HepG2 (cell line): ENCODE data around the gene TDRD9. TPM values are rescaled to one million over a fixed set of nuclear protein-coding genes. Genes with fewer than 3 reads are reported as not detected.

Experiments
- ATAC-seq: fragments of 200-7000 bp; cut with Tn5 transposase; 3 replicates; pipeline ENCODE4 v1.9.1; 2020; ENCODE audit warnings: mild to moderate bottlenecking, moderate library complexity
- BruUV-seq: library from RNA; stranded (reverse); fragments of 400-500 nt; replicated peaks from 2 replicates; lab custom pipeline; 2021; lab: Mats Ljungman, UMichigan
- CTCF ChIA-PET: fragments of 300-600 bp; formaldehyde crosslinking; extraction: SDS; loops from one replicate; lab custom pipeline; 2021; ENCODE audit warnings: low total read pairs, inconsistent platforms, low intra/inter-chr PET ratio; lab: Yijun Ruan, JAX
- POLR2A ChIA-PET: fragments of 350-600 bp; sonication (Branson Sonifier 250); formaldehyde crosslinking; loops from one replicate; lab custom pipeline; 2020; ENCODE audit warnings: antibody characterized with exemption, inconsistent platforms; lab: Yijun Ruan, JAX
- DNase-seq: peaks from one replicate; pipeline ENCODE4 v3.0.0-alpha.2; 2015; ENCODE audit warnings: low spot score
- FAIRE-seq: peaks from 3 replicates; lab custom pipeline; 2011; peaks lifted over from hg19 to GRCh38; lab: Jason Lieb, UNC
- H2AFZ ChIP-seq: one replicate; pipeline ENCODE4 v1.6.1; 2011; ENCODE audit warnings: low read length, inconsistent platforms
- H3K27ac ChIP-seq: fragments of 300-600 bp; 3 replicates; pipeline ENCODE4 v1.8.0; 2011; ENCODE audit warnings: mixed run types, mild to moderate bottlenecking, mixed read lengths, low read length, inconsistent platforms; ENCODE audit not compliant: insufficient read depth; ENCODE audit errors: extremely low read length
- H3K27me3 ChIP-seq, 2 experiments: fragments of 200-600 bp in 1 of 2; 2 replicates in 1 of 2; 3 replicates in 1 of 2; pipeline versions ENCODE4 v1.6.0 to v1.8.0; 2011; ENCODE audit warnings: low read length in 2 of 2, mild to moderate bottlenecking in 2 of 2, moderate library complexity in 2 of 2, inconsistent platforms in 1 of 2; ENCODE audit not compliant: insufficient read depth in 2 of 2, control insufficient read depth in 1 of 2
- H3K36me3 ChIP-seq, 2 experiments: fragments of 200-600 bp in 1 of 2; replicated peaks in 1 of 2; 2 replicates in 1 of 2; 3 replicates in 1 of 2; pipeline versions ENCODE4 v1.5.1 to v1.8.0; 2011; ENCODE audit warnings: low read length in 2 of 2, inconsistent platforms in 1 of 2; ENCODE audit not compliant: insufficient read depth in 2 of 2, control insufficient read depth in 1 of 2
- H3K4me1 ChIP-seq: 2 replicates; pipeline ENCODE4 v1.5.1; 2012; ENCODE audit warnings: low read length, inconsistent platforms; ENCODE audit not compliant: insufficient read depth
- H3K4me2 ChIP-seq: 2 replicates; pipeline ENCODE4 v1.6.0; 2011; ENCODE audit warnings: low read depth, low read length, inconsistent platforms
- H3K4me3 ChIP-seq, 3 experiments: fragments of 200-600 bp in 1 of 3; sonication (generic), shearing (Covaris generic) in 1 of 3; replicated peaks in 1 of 3; 2 replicates each; pipeline ENCODE4 v1.5.1; 2011 to 2016; ENCODE audit warnings: low read length in 3 of 3, inconsistent platforms in 2 of 3, low read depth in 2 of 3, mild to moderate bottlenecking in 2 of 3, control low read depth in 1 of 3, mixed read lengths in 1 of 3; ENCODE audit not compliant: insufficient read depth in 1 of 3
- H3K79me2 ChIP-seq: one replicate; pipeline ENCODE4 v1.6.1; 2011; ENCODE audit warnings: low read length, inconsistent platforms; ENCODE audit not compliant: insufficient read depth
- H3K9ac ChIP-seq: 2 replicates; pipeline ENCODE4 v1.6.0; 2011; ENCODE audit warnings: mild to moderate bottlenecking, low read depth, low read length, inconsistent platforms; ENCODE audit not compliant: insufficient read depth
- H3K9me3 ChIP-seq: 2 replicates; pipeline ENCODE4 v1.5.1; 2012; ENCODE audit warnings: mild to moderate bottlenecking, low read length
- H4K20me1 ChIP-seq: 2 replicates; pipeline ENCODE4 v1.6.0; 2011; ENCODE audit warnings: inconsistent platforms, mild to moderate bottlenecking, low read length, moderate library complexity; ENCODE audit not compliant: insufficient read depth
- HCFC1 ChIP-seq: fragments of 150-350 bp; IDR thresholded peaks from 2 replicates; pipeline ENCODE4 v1.6.1; 2014; ENCODE audit warnings: low read depth, low read length
- KDM3A ChIP-seq: IDR thresholded peaks from 2 replicates; pipeline ENCODE4 v1.6.1; 2018; ENCODE audit warnings: low read depth, missing compliant biosample characterization
- NR2C2 ChIP-seq: sonication (generic); formaldehyde crosslinking; IDR thresholded peaks from 2 replicates; pipeline ENCODE4 v1.4.0; 2020; ENCODE audit warnings: missing genetic modification reagents, mild to moderate bottlenecking, moderate library complexity, borderline replicate concordance
- PCBP1 ChIP-seq: fragments of 200-400 bp; formaldehyde crosslinking; IDR thresholded peaks from 2 replicates; pipeline ENCODE4 v1.6.1; 2017; ENCODE audit warnings: mild to moderate bottlenecking, low read depth, low read length, borderline replicate concordance
- RBAK ChIP-seq: sonication (generic); formaldehyde crosslinking; IDR thresholded peaks from 2 replicates; pipeline ENCODE4 v1.5.1; 2020; ENCODE audit warnings: mild to moderate bottlenecking, missing genetic modification reagents
- REXO4 ChIP-seq: sonication (generic); formaldehyde crosslinking; IDR thresholded peaks from 2 replicates; pipeline ENCODE4 v1.8.0; 2022; ENCODE audit warnings: missing genetic modification reagents, mild to moderate bottlenecking, borderline replicate concordance
- SP1 ChIP-seq, 2 experiments: fragments of 450-650 bp in 1 of 2; sonication (generic) in 1 of 2; formaldehyde crosslinking in 1 of 2; IDR thresholded peaks; 2 replicates each; pipeline versions ENCODE4 v1.4.0 to v1.6.1; 2016 to 2020; ENCODE audit warnings: missing genetic modification reagents in 1 of 2
- TBX3 ChIP-seq: fragments of 450-650 bp; IDR thresholded peaks from 2 replicates; pipeline ENCODE4 v1.6.1; 2017; ENCODE audit warnings: antibody characterized with exemption, mild to moderate bottlenecking, inconsistent platforms, borderline replicate concordance
- ZBTB42 ChIP-seq: sonication (generic); formaldehyde crosslinking; IDR thresholded peaks from 2 replicates; pipeline ENCODE4 v1.5.0; 2020; ENCODE audit warnings: mild to moderate bottlenecking, missing genetic modification reagents
- ZNF274 ChIP-seq: sonication (generic); formaldehyde crosslinking; IDR thresholded peaks from 2 replicates; pipeline ENCODE4 v1.5.1; 2020; ENCODE audit warnings: mild to moderate bottlenecking, missing genetic modification reagents
- ZNF501 ChIP-seq: sonication (generic); formaldehyde crosslinking; IDR thresholded peaks from 2 replicates; pipeline ENCODE4 v1.5.1; 2020; ENCODE audit warnings: mild to moderate bottlenecking, moderate library complexity, missing genetic modification reagents
- ZNF75D ChIP-seq: sonication (generic); formaldehyde crosslinking; IDR thresholded peaks from 2 replicates; pipeline ENCODE4 v1.8.1; 2023; ENCODE audit warnings: missing genetic modification reagents, mild to moderate bottlenecking, borderline replicate concordance
- WGBS: methylation state at CpG from one replicate; pipeline ENCODE4 v1.1.6; 2017; ENCODE audit warnings: low lambda C conversion rate; 5-methylcytosine and 5-hydroxymethylcytosine counted together
- in situ Hi-C: cut with HindIII; loops from 2 replicates; pipeline ENCODE4 v1.10.0; 2017; ENCODE audit warnings: low pct_unique_long_range_greater_than_20kb; ENCODE audit not compliant: extremely low pct_ligation_motif_present
- intact Hi-C: fragments of 100-400 bp; cut with micrococcal nuclease; formaldehyde crosslinking; loops from one replicate; pipeline ENCODE4 v1.10.0; 2022; ENCODE audit not compliant: unreplicated experiment
- polyA plus RNA-seq, 8 experiments: library from polyadenylated mRNA; depleted of rRNA in 3 of 8; stranded (reverse) in 7 of 8; unstranded in 1 of 8; fragments of >200 nt; fragmentation: Illumina TruSeq in 4 of 8; extraction: Trizol in 4 of 8; gene quantifications; 2 replicates each; pipeline versions ENCODE4 v1.2.1 to v1.2.3, GENCODE V29; 2011 to 2016; ENCODE audit warnings: low read depth in 4 of 8, missing spikeins in 1 of 8, mixed read lengths in 1 of 8; ENCODE audit not compliant: insufficient read depth in 1 of 8
- total RNA-seq, 5 experiments: library from RNA; depleted of rRNA; stranded (reverse); fragments of >200 nt; fragmentation: Illumina TruSeq; extraction: Trizol; gene quantifications; 2 replicates each; pipeline ENCODE4 v1.2.3, GENCODE V29; 2016; ENCODE audit warnings: low read depth in 1 of 5
- TF ChIP-seq, protein P1 (sequence below): sonication (generic); formaldehyde crosslinking; IDR thresholded peaks from 2 replicates; pipeline ENCODE4 v1.9.0; 2022; ENCODE audit warnings: low read depth, missing genetic modification reagents
- TF ChIP-seq, protein P2 (sequence below): sonication (generic); formaldehyde crosslinking; IDR thresholded peaks from 2 replicates; pipeline ENCODE4 v1.4.0; 2020; ENCODE audit warnings: mild to moderate bottlenecking, missing genetic modification reagents
- TF ChIP-seq, protein P3 (sequence below): sonication (generic); formaldehyde crosslinking; IDR thresholded peaks from 2 replicates; pipeline ENCODE4 v1.5.0; 2020; ENCODE audit warnings: missing genetic modification reagents
- TF ChIP-seq, protein P4 (sequence below): sonication (generic); formaldehyde crosslinking; IDR thresholded peaks from 2 replicates; pipeline ENCODE4 v1.8.0; 2022; ENCODE audit warnings: missing genetic modification reagents, low read depth, mild to moderate bottlenecking, borderline replicate concordance

The TDRD9 gene
- total and polyA plus RNA-seq, 2 of the 13 experiments (the other 11 are each of a cell fraction or from before 2014, with no cell fraction given), result not detected

DNA sequence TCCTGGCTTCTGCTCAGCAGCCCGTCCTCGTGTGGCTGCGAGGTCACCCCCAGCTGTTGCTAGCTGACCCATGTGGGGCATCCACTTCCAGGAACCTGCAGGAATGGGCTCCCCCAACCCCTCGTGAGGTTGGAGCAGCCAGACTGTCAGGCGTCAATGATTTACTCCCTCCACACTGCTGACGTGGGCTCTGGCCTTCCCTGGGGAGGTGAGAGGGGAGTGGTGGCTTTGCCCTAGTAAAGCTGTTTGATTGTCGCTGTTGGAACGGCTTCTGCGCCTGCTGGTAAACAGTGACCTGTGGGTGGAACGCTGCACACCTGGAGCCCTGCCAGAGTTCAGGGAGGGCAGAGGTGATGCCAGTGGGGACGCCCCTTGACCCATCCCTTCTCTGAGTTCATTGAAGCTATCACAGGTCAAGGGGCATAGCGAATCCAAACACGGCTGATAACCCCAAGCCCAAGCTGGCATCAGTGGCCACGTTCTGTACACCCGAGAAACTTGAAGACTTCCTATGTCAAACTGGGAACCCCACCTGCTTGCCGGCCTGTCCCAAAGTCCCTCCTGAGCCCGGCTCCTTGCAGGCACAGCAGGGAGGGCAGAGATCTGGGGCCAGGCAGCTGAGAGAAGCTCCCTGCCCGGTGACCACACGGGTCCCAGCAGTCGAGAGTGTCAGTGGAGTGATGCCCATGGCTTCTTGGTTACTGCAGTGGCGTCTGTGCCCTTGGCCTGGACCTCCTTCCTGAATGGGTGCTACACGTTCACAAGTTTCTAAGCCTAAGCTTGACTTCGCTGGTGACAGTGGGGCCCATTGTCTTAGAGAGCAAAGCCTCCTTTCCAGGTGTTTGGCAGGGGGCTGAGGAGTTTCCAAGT lies 160.0 kb downstream of the TDRD9 start (continued):
- TF ChIP-seq NR2C2 (CRISPR knock-in tag), result peak; percentile 40; the same call in 1 of the 2 replicates
- TF ChIP-seq, protein P1, sequence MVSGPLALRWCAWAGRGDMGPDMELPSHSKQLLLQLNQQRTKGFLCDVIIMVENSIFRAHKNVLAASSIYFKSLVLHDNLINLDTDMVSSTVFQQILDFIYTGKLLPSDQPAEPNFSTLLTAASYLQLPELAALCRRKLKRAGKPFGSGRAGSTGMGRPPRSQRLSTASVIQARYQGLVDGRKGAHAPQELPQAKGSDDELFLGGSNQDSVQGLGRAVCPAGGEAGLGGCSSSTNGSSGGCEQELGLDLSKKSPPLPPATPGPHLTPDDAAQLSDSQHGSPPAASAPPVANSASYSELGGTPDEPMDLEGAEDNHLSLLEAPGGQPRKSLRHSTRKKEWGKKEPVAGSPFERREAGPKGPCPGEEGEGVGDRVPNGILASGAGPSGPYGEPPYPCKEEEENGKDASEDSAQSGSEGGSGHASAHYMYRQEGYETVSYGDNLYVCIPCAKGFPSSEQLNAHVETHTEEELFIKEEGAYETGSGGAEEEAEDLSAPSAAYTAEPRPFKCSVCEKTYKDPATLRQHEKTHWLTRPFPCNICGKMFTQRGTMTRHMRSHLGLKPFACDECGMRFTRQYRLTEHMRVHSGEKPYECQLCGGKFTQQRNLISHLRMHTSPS (CRISPR knock-in tag), result peak; percentile 64
- TF ChIP-seq, all 625 proteins: peak for 12

DNA sequence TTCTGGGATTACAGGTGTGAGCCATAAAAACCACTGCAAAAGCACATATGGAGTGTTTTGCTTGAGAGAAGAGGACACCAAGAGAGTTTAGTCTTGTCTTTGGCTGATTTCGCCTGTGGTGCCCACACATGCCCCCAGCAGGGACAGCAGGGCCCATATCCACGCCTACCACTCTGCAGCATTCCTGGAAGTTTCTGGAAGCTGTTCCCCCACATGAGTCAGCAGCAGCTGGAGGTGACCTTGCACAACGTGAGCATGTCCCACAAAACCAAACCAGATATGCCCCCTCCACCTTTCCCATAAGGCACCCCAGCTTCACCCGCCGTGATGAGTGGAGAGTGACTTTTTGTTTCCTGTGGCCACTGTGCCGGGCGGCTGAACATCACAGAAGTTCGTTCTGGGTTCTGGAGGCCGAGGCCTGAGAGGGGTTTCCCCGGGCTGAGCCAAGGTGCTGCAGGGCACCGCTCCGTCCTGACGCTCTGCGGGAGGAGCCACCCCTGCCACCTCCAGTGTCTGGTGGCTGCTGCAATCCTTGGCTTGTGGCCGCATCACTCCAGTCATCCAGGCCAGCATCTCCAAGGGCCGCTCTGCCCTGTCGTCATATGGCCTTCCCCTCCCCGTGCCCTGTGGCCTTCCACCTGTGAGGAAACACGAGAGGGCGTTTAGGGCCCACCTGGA lies 162.0 kb downstream of the TDRD9 start:
- ATAC-seq (no peak), FAIRE-seq (no peak), DNase-seq (no peak)
- H3K4me1 ChIP-seq, result peaks cover 24% of the 10 kb centered on the region
- no peak overlapping the region for H3K9ac ChIP-seq
- H3K27ac ChIP-seq, result no peak overlapping the region
- H3K36me3 ChIP-seq, result no peaks in the 10 kb centered on the region
- no peaks in the 10 kb centered on the region; the same call in 1 of the 2 replicates for H4K20me1 ChIP-seq
- WGBS, result 71% methylated on average over 7 of the region's 20 CpGs
- H3K4me3 ChIP-seq, result no peak overlapping the region
- no peaks in the 10 kb centered on the region for H3K79me2 ChIP-seq
- no TSS peak for BruUV-seq
- no peak overlapping the region for H2AFZ ChIP-seq
- H3K9me3 ChIP-seq, result no peaks in the 10 kb centered on the region
- in situ Hi-C loops, result no loop called here
- intact Hi-C loops, result no loop called here
- CTCF ChIA-PET, result no interaction called here
- no peak overlapping the region for H3K4me2 ChIP-seq
- H3K27me3 ChIP-seq, result peaks cover 3 to 26% of the 10 kb centered on the region in 2 experiments
- TF ChIP-seq, protein P2, sequence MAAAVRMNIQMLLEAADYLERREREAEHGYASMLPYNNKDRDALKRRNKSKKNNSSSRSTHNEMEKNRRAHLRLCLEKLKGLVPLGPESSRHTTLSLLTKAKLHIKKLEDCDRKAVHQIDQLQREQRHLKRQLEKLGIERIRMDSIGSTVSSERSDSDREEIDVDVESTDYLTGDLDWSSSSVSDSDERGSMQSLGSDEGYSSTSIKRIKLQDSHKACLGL, result no peak
- TF ChIP-seq, protein P3, sequence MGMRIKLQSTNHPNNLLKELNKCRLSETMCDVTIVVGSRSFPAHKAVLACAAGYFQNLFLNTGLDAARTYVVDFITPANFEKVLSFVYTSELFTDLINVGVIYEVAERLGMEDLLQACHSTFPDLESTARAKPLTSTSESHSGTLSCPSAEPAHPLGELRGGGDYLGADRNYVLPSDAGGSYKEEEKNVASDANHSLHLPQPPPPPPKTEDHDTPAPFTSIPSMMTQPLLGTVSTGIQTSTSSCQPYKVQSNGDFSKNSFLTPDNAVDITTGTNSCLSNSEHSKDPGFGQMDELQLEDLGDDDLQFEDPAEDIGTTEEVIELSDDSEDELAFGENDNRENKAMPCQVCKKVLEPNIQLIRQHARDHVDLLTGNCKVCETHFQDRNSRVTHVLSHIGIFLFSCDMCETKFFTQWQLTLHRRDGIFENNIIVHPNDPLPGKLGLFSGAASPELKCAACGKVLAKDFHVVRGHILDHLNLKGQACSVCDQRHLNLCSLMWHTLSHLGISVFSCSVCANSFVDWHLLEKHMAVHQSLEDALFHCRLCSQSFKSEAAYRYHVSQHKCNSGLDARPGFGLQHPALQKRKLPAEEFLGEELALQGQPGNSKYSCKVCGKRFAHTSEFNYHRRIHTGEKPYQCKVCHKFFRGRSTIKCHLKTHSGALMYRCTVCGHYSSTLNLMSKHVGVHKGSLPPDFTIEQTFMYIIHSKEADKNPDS, result no peak
- TF ChIP-seq ZNF274 (no peak), RBAK (no peak), REXO4 (CRISPR knock-in tag) (no peak), PCBP1 (no peak), ZNF75D (CRISPR knock-in tag) (no peak), TBX3 (no peak), HCFC1 (no peak), KDM3A (CRISPR knock-in tag) (no peak), ZBTB42 (CRISPR knock-in tag) (no peak), ZNF501 (CRISPR knock-in tag) (no peak), SP1 (IDR thresholded peaks at IDR 0.05) (no peak), SP1 (CRISPR knock-in tag; IDR thresholded peaks at IDR 0.05) (no peak)
- TF ChIP-seq, protein P4, sequence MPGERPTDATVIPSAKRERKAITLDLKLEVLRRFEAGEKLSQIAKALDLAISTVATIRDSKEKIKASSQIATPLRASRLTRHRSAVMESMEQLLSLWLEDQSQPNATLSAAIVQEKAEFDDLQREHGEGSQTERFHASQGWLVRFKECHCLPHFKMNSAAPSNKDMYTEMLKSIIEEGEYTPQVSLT (CRISPR knock-in tag), result no peak
- TF ChIP-seq, all 625 proteins: peak for 0
- POLR2A ChIA-PET, result no interaction called here
